HEK293 (cell line): ENCODE measurements around the gene GOLGA6L10.

Source experiments
- REST ChIP-seq: fragments of 450-650 bp; formaldehyde crosslinking; IDR thresholded peaks from 2 replicates; pipeline ENCODE4 v1.5.1; 2016; ENCODE audit warnings: missing biosample characterization, missing genetic modification characterization
- ZBTB8A ChIP-seq: fragments of 450-650 bp; formaldehyde crosslinking; IDR thresholded peaks from 2 replicates; pipeline ENCODE4 v1.5.1; 2016; ENCODE audit warnings: missing biosample characterization, missing genetic modification characterization
- ZNF202 ChIP-seq: fragments of 450-650 bp; formaldehyde crosslinking; IDR thresholded peaks from 2 replicates; pipeline ENCODE4 v1.5.1; 2016; ENCODE audit warnings: missing biosample characterization, missing genetic modification characterization, borderline replicate concordance
- ZNF24 ChIP-seq: fragments of 450-650 bp; formaldehyde crosslinking; IDR thresholded peaks from 2 replicates; pipeline ENCODE4 v1.5.1; 2016; ENCODE audit warnings: missing biosample characterization, missing genetic modification characterization
- ZNF426 ChIP-seq: fragments of 450-650 bp; formaldehyde crosslinking; IDR thresholded peaks from 2 replicates; pipeline ENCODE4 v1.5.1; 2017; ENCODE audit warnings: missing biosample characterization, missing genetic modification characterization, mild to moderate bottlenecking, inconsistent platforms, moderate library complexity
- TF ChIP-seq, protein P1 (sequence below): fragments of 450-650 bp; formaldehyde crosslinking; IDR thresholded peaks from 2 replicates; pipeline ENCODE4 v1.5.1; 2016; ENCODE audit warnings: missing biosample characterization, missing genetic modification characterization
- TF ChIP-seq, protein P2 (sequence below): fragments of 450-650 bp; formaldehyde crosslinking; IDR thresholded peaks from 2 replicates; pipeline ENCODE4 v1.5.1; 2016; ENCODE audit warnings: missing biosample characterization, missing genetic modification characterization

GRCh38 chr15:82304778-82305090 is 44.5 kb downstream of the GOLGA6L10 start:
- TF ChIP-seq, protein P1, sequence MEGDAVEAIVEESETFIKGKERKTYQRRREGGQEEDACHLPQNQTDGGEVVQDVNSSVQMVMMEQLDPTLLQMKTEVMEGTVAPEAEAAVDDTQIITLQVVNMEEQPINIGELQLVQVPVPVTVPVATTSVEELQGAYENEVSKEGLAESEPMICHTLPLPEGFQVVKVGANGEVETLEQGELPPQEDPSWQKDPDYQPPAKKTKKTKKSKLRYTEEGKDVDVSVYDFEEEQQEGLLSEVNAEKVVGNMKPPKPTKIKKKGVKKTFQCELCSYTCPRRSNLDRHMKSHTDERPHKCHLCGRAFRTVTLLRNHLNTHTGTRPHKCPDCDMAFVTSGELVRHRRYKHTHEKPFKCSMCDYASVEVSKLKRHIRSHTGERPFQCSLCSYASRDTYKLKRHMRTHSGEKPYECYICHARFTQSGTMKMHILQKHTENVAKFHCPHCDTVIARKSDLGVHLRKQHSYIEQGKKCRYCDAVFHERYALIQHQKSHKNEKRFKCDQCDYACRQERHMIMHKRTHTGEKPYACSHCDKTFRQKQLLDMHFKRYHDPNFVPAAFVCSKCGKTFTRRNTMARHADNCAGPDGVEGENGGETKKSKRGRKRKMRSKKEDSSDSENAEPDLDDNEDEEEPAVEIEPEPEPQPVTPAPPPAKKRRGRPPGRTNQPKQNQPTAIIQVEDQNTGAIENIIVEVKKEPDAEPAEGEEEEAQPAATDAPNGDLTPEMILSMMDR (tag by site-specific recombination), result no peak
- TF ChIP-seq ZNF202 (tag by site-specific recombination), result no peak
- no peak for TF ChIP-seq ZNF426 (tag by site-specific recombination)
- no peak for TF ChIP-seq REST (tag by site-specific recombination)
- TF ChIP-seq, protein P2, sequence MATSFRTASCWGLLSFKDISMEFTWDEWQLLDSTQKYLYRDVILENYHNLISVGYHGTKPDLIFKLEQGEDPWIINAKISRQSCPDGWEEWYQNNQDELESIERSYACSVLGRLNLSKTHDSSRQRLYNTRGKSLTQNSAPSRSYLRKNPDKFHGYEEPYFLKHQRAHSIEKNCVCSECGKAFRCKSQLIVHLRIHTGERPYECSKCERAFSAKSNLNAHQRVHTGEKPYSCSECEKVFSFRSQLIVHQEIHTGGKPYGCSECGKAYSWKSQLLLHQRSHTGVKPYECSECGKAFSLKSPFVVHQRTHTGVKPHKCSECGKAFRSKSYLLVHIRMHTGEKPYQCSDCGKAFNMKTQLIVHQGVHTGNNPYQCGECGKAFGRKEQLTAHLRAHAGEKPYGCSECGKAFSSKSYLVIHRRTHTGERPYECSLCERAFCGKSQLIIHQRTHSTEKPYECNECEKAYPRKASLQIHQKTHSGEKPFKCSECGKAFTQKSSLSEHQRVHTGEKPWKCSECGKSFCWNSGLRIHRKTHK (tag by site-specific recombination), result no peak
- no peak for TF ChIP-seq ZNF24 (tag by site-specific recombination)
- no peak for TF ChIP-seq ZBTB8A (tag by site-specific recombination)
